ENCODE data around the gene LHFPL6.

LHFPL6 gene

GRCh38 chr13:39297023-39297422 is 306.0 kb downstream of the LHFPL6 start:
- Histone ChIP-seq H3K4me1 (ENCODE audit: insufficient read depth, low read length, severe bottlenecking) (no peaks in the 10 kb centered on the region), H3K9me2 (ENCODE audit: low read depth, low read length) (no peaks in the 10 kb centered on the region), H3K4me2 (ENCODE audit: low read length) (no peak overlapping the region), H3K4me3 (ENCODE audit: low read depth, low read length, poor library complexity, severe bottlenecking) (no peak overlapping the region), H3K9me3 (ENCODE audit: low read length) (no peaks in the 10 kb centered on the region), H3K79me2 (ENCODE audit: insufficient read depth, low read length) (no peaks in the 10 kb centered on the region), H2AFZ (ENCODE audit: low read length) (no peak overlapping the region), H3K36me3 (ENCODE audit: insufficient read depth, low read length) (no peaks in the 10 kb centered on the region), H3K27ac (ENCODE audit: low read depth, low read length, poor library complexity, severe bottlenecking) (no peak overlapping the region), H4K20me1 (ENCODE audit: insufficient read depth, low read length) (no peaks in the 10 kb centered on the region), H3K27me3 (ENCODE audit: insufficient read depth, low read length) (no peaks in the 10 kb centered on the region), H3F3A (ENCODE audit: insufficient read depth, low read length) (no peaks in the 10 kb centered on the region), H3K9ac (ENCODE audit: low read length) (no peak overlapping the region)
- TF ChIP-seq CTCF (IDR thresholded peaks at IDR 0.05; ENCODE audit: low read length) = no peak
- no peak for TF ChIP-seq EZH2 (IDR thresholded peaks at IDR 0.05; ENCODE audit: borderline replicate concordance, low read length)

GRCh38 chr13:39296193-39296592 is 306.8 kb downstream of the LHFPL6 start:
- no peak overlapping the region for H3K4me2 ChIP-seq (ENCODE audit: low read length)
- H3K27ac ChIP-seq (ENCODE audit: low read depth, low read length, poor library complexity, severe bottlenecking) = no peak overlapping the region
- no peaks in the 10 kb centered on the region for H3F3A ChIP-seq (ENCODE audit: insufficient read depth, low read length)
- no peaks in the 10 kb centered on the region for H3K4me1 ChIP-seq (ENCODE audit: insufficient read depth, low read length, severe bottlenecking)
- no peak overlapping the region for H2AFZ ChIP-seq (ENCODE audit: low read length)
- H3K4me3 ChIP-seq (ENCODE audit: low read depth, low read length, poor library complexity, severe bottlenecking) = no peak overlapping the region
- TF ChIP-seq CTCF (IDR thresholded peaks at IDR 0.05; ENCODE audit: low read length) = no peak
- no peak for TF ChIP-seq EZH2 (IDR thresholded peaks at IDR 0.05; ENCODE audit: borderline replicate concordance, low read length)
- H3K36me3 ChIP-seq (ENCODE audit: insufficient read depth, low read length) = no peaks in the 10 kb centered on the region
- no peaks in the 10 kb centered on the region for H3K9me2 ChIP-seq (ENCODE audit: low read depth, low read length)
- H3K27me3 ChIP-seq (ENCODE audit: insufficient read depth, low read length) = no peaks in the 10 kb centered on the region
- no peak overlapping the region for H3K9ac ChIP-seq (ENCODE audit: low read length)
- H4K20me1 ChIP-seq (ENCODE audit: insufficient read depth, low read length) = no peaks in the 10 kb centered on the region
- H3K9me3 ChIP-seq (ENCODE audit: low read length) = no peaks in the 10 kb centered on the region
- no peaks in the 10 kb centered on the region for H3K79me2 ChIP-seq (ENCODE audit: insufficient read depth, low read length)

Data from OCI-LY1 (cell line).